CD4-positive, alpha-beta T cell treated with Interferon alpha-2 for 1 hour (primary cell): ENCODE measurements around the gene AATK.

Experiments
- DNase-seq, 2 donors: peaks; one replicate each; pipeline ENCODE4 v3.0.0-alpha.2; 2020 to 2022

Gene AATK

GRCh38 chr17:81181811-81182185 is 15.8 kb upstream of the AATK start:
- DNase-seq = no peak

- no peak for DNase-seq
Observed at GRCh38 chr17:81180836-81181810, 15.1 kb upstream of the AATK start.

GRCh38 chr17:81179861-81180260 is 13.8 kb upstream of the AATK start:
- DNase-seq = no peak

GRCh38 chr17:81179220-81179619 is 13.2 kb upstream of the AATK start:
- no peak for DNase-seq

GRCh38 chr17:81178136-81179091 is 12.4 kb upstream of the AATK start:
- DNase-seq = no peak

- no peak for DNase-seq
Observed at GRCh38 chr17:81176666-81177065, 10.6 kb upstream of the AATK start.

DNA sequence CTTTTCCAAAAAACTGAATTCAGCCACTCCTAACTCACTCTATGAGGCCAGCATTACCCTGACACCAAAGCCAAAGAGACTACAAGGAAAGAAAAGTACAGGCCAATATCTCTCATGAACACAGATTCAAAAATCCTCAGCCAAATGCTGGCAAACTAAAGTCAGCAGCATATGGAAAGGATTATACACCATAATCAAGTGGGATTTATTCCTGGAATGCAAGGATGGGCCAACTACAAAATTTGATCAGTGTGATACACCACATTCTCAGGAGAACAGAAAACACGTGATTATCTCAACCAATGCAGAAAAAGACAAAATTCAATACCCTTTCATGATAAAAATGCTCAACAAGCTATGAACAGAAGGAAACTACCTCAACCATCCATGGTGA is 7.7 kb upstream of the AATK start:
- no peak for DNase-seq

GRCh38 chr17:81173052-81173761 is 7.2 kb upstream of the AATK start:
- DNase-seq = no peak

DNA sequence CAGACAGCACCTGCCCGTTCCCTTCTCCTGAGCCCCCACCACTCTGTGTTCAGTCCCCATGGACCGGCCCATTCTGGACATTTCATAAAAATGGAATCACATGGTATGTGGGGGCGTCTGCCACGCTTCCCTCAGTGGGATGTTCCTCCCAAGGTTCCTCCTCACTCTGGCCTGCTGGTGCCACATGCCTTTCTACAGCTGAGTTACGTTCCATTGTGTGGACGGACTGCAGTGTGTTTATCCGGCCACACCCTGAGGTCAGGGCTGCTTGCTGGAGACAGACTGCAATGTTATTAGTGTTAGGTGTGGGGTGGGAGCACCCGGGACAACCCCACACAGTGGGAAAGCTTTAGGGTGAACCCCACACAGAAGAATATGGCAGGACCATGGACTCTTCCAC is 5.9 kb upstream of the AATK start:
- no peak for DNase-seq

GRCh38 chr17:81170727-81171494 is 4.9 kb upstream of the AATK start:
- DNase-seq = no peak

DNA sequence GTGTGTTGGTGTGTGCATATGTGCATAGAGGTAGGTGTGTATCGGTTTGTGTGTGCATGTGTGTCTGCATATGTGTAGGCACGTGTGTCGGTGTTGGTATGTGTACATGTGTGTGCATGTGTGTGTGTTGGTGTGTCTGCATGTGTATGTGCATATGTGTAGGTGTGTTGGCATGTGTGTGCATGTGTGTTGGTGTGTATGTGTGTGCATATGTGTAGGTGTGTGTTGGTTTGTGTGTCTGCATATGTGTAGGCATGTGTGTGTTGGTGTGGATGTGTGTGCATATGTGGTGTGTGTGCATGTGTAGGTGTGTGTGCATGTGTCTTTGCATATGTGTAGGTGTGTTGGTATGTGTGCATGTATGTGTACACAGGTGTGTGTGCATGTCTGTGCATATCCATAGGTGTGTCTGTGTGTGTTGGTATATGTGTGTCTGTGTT is 3.9 kb upstream of the AATK start:
- no peak for DNase-seq

DNA sequence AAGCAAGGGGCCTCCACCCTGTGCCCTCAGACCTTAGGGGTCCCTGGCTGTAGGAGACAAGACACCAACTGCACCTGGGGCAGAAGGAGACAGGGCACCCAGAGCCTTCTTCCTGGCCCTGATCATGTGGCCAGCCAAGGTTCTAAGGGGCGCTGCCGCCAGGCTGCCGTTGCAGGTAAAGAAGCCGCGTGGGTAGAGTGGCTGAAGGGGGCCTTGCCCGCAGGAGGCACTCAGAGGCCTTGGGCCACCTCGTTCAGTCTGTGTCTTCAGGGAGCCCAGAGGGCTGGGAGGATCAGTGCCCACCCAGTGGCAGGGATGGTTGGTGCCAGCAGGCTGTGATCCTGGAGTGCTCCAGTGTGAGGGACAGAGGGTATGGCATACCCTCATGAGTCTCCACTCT is 1.6 kb upstream of the AATK start:
- no peak for DNase-seq

DNA sequence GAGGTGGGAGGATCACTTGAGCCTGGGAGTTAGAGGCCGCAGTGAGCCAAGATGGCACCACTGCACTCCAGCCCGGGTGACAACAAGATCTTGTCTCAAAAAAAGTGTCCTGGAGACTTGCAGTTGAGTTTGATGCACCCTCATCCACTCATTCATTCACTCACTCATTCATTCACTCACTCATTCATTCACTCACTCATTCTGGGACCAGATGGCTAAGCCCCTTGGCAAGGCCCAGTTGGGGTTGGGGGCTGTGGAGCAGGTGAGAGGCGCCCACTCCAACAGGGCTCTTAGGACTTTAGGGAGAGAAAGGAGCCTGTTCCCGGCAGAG is 1.1 kb upstream of the AATK start:
- DNase-seq = no peak

- no peak for DNase-seq
Observed at GRCh38 chr17:81165246-81166032, 582 bp downstream of the AATK start, which contains the start of gene PVALEF. PVALEF (plus strand) TSS chr17:81165507; CDS start chr17:81181227, 15,720 bp downstream.

DNA sequence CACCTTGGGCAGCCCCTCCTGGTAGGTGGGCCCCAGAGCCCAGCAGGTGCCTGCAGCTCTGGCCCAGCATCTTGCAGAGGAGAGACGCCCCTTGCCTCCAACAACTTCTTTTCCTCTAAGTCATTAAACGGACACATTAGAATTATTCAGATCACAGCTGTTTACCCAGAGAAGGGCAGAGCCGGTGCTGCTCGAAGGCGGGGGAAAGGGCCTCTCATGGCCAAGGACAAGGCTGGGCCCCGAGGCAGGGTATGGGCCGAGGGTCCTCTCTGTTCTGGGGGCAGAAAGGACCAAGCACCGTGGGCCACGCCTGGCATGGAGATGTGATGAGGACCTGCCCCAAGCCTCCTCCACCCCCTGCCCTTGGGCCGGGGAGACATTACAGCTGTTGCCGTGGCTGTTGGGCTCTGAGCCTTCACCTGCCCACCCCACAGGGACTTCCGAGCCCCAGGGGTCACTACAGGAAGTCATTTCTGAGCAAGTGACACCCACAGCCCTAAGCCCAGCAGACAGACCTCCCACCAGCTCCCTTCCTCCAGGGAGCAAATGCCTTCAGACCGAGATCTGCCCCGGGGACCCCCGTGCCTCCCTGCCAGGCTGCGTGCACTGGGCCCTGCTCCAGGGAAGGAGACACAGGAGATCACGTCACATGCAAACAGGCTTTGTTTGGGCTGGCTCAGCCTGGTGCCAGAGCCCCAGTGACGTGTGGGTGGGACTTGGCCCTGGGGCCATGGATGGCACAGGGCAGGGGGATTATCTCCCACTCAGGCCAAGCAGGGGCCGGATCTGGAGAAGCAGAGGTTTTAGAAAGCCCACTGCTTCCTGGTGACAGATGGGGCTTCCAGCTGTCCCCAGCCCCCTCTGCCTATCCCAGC is 1.4 kb downstream of the AATK start:
- DNase-seq = no peak

DNA sequence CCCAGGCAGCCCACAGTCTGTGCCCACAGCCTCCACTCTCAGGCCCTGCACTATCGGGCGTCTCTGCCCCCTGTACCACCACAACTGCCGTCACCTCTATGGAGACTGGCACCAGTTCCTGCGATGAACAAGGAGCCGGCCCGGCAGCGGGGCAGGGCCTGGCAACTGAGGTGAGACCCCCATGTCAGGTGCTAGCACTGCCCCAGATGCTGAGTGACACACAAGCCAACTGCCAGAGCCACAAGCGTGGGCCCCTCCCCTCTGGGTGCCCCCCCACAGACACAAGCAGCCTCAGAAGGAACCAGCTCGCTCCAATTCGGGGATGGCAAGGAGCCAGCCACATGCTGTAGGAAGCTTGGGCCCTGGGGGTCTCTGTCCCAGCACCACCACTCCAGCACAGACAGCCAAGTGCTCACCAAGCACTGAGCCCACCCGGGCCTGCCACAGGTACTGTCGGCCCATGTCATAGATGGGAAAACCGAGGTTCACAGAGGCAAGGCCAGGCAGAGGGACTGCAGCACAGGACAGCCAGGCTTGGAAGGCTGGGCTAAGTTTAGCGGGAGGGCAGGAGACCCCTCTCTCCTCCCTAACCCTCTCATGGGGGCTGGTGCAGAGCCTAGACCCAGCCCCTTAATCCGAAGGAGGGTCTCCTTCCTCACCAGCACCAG is 2.2 kb downstream of the AATK start:
- no peak for DNase-seq

- no peak for DNase-seq
Observed at GRCh38 chr17:81163051-81163695, 2.8 kb downstream of the AATK start.

GRCh38 chr17:81162491-81162890 is 3.5 kb downstream of the AATK start:
- no peak for DNase-seq

- DNase-seq = no peak
Observed at GRCh38 chr17:81161972-81162371, 4.0 kb downstream of the AATK start.
